SK-N-SH (cell line): ENCODE measurements around the gene RGL1.

Experiments used
- EP300 ChIP-seq, 2 experiments: IDR thresholded peaks; 2 replicates each; pipeline versions ENCODE4 v1.4.0 to v1.6.1; 2012; ENCODE audit warnings: borderline replicate concordance in 1 of 2, low read depth in 1 of 2, low read length in 1 of 2
- EZH2phosphoT487 ChIP-seq: fragments of 200-600 bp; sonication (generic); IDR thresholded peaks from 2 replicates; pipeline ENCODE4 v1.6.1; 2017; ENCODE audit warnings: low read depth, mixed run types, mild to moderate bottlenecking, antibody characterized with exemption, moderate library complexity, borderline replicate concordance
- NRF1 ChIP-seq: IDR thresholded peaks from 2 replicates; pipeline ENCODE4 v1.6.1; 2012; ENCODE audit warnings: low read depth, mild to moderate bottlenecking, low read length
- RAD21 ChIP-seq: IDR thresholded peaks from 2 replicates; pipeline ENCODE4 v1.6.1; 2012; ENCODE audit warnings: mild to moderate bottlenecking, low read length
- SIN3A ChIP-seq: IDR thresholded peaks from 2 replicates; pipeline ENCODE4 v1.6.1; 2012; ENCODE audit warnings: low read depth, mild to moderate bottlenecking, low read length, moderate library complexity, borderline replicate concordance
- TAF1 ChIP-seq: IDR thresholded peaks from 2 replicates; pipeline ENCODE4 v1.6.1; 2012; ENCODE audit warnings: low read depth, mild to moderate bottlenecking, low read length, moderate library complexity, borderline replicate concordance
- TF ChIP-seq, protein P1 (sequence below): fragments of 200-600 bp; sonication (generic); IDR thresholded peaks from 2 replicates; pipeline ENCODE4 v1.6.1; 2017; ENCODE audit warnings: antibody characterized with exemption, mild to moderate bottlenecking, moderate library complexity
- TF ChIP-seq, protein P2 (sequence below): IDR thresholded peaks from 2 replicates; pipeline ENCODE4; 2012
- TF ChIP-seq, protein P3 (sequence below): fragments of 150-350 bp; IDR thresholded peaks from 2 replicates; pipeline ENCODE4 v1.6.1; 2016; ENCODE audit warnings: mild to moderate bottlenecking, low read depth, low read length

DNA sequence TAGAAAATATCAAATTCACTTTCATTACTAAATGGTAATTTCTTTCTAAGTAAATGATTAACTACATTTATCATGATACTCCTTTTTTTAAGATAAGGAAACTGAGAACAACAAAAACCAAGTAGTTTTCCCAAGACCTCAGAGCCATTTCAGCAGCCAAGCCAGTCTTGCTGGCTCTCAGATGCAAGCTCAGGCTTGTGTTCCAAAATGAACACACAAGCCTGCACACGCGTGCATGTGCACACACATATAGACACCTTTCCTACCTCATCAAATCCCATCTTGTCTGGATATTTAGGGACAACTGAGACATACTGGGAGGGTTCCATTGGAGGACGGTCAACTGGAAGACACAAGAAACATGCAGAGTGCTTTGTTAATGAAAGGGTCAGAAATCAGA, 149.6 kb downstream of the RGL1 start:
- TF ChIP-seq, protein P1, sequence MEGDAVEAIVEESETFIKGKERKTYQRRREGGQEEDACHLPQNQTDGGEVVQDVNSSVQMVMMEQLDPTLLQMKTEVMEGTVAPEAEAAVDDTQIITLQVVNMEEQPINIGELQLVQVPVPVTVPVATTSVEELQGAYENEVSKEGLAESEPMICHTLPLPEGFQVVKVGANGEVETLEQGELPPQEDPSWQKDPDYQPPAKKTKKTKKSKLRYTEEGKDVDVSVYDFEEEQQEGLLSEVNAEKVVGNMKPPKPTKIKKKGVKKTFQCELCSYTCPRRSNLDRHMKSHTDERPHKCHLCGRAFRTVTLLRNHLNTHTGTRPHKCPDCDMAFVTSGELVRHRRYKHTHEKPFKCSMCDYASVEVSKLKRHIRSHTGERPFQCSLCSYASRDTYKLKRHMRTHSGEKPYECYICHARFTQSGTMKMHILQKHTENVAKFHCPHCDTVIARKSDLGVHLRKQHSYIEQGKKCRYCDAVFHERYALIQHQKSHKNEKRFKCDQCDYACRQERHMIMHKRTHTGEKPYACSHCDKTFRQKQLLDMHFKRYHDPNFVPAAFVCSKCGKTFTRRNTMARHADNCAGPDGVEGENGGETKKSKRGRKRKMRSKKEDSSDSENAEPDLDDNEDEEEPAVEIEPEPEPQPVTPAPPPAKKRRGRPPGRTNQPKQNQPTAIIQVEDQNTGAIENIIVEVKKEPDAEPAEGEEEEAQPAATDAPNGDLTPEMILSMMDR, result no peak
- TF ChIP-seq TAF1 (no peak), EP300 (IDR thresholded peaks at IDR 0.05; ENCODE audit: borderline replicate concordance in 1 of 2, low read depth in 1 of 2, low read length in 1 of 2) (no peak), SIN3A (no peak), EZH2phosphoT487 (no peak), NRF1 (no peak), RAD21 (no peak)
- TF ChIP-seq, protein P2, sequence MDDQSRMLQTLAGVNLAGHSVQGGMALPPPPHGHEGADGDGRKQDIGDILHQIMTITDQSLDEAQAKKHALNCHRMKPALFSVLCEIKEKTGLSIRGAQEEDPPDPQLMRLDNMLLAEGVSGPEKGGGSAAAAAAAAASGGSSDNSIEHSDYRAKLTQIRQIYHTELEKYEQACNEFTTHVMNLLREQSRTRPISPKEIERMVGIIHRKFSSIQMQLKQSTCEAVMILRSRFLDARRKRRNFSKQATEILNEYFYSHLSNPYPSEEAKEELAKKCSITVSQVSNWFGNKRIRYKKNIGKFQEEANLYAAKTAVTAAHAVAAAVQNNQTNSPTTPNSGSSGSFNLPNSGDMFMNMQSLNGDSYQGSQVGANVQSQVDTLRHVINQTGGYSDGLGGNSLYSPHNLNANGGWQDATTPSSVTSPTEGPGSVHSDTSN, result no peak
- TF ChIP-seq, protein P3, sequence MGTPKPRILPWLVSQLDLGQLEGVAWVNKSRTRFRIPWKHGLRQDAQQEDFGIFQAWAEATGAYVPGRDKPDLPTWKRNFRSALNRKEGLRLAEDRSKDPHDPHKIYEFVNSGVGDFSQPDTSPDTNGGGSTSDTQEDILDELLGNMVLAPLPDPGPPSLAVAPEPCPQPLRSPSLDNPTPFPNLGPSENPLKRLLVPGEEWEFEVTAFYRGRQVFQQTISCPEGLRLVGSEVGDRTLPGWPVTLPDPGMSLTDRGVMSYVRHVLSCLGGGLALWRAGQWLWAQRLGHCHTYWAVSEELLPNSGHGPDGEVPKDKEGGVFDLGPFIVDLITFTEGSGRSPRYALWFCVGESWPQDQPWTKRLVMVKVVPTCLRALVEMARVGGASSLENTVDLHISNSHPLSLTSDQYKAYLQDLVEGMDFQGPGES, result no peak
